ENCODE measurements around the gene CCDC24. TPM values are rescaled to one million over a fixed set of nuclear protein-coding genes. Genes with fewer than 3 reads are reported as not detected.

The CCDC24 gene
- total RNA-seq, 1 donor from 2014 or later, result 14.5 TPM

DNA sequence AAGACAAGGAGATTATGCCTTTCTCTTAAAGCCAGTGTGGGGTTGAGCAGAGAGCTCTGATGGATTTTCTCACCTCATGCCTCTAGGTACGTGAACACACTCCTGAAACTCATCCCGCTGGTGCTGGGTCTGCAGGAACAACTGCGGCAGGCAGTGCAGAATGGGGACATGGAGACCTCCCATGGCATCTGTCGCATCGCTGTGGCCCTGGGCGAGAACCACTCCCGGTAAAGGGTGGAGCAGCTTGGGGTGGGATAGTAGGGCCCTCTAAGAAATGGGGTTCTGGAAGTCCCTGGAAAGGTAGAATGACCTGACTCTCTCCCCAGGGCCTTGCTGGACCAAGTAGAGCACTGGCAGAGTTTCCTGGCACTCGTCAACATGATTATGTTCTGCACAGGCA is 35.2 kb upstream of the CCDC24 start:
- intact Hi-C loops (cut with DNase I), result no loop called here
- peaks cover 0 to 42% of the 10 kb centered on the region in 2 donors for H3K36me3 ChIP-seq

GRCh38 chr1:43957407-43958040 is 33.9 kb upstream of the CCDC24 start:
- no peaks in the 10 kb centered on the region for H3K4me1 ChIP-seq
- H3K9me3 ChIP-seq, result no peaks in the 10 kb centered on the region
- no peak for DNase-seq (ENCODE audit: extremely low spot score in 2 of 2)
- H3K36me3 ChIP-seq, result peaks cover 0 to 42% of the 10 kb centered on the region in 2 donors
- intact Hi-C loops (cut with DNase I), result no loop called here
- TF ChIP-seq, protein P1, sequence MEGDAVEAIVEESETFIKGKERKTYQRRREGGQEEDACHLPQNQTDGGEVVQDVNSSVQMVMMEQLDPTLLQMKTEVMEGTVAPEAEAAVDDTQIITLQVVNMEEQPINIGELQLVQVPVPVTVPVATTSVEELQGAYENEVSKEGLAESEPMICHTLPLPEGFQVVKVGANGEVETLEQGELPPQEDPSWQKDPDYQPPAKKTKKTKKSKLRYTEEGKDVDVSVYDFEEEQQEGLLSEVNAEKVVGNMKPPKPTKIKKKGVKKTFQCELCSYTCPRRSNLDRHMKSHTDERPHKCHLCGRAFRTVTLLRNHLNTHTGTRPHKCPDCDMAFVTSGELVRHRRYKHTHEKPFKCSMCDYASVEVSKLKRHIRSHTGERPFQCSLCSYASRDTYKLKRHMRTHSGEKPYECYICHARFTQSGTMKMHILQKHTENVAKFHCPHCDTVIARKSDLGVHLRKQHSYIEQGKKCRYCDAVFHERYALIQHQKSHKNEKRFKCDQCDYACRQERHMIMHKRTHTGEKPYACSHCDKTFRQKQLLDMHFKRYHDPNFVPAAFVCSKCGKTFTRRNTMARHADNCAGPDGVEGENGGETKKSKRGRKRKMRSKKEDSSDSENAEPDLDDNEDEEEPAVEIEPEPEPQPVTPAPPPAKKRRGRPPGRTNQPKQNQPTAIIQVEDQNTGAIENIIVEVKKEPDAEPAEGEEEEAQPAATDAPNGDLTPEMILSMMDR (IDR thresholded peaks at IDR 0.05), result no peak
- no peak for TF ChIP-seq POLR2AphosphoS5 (IDR thresholded peaks at IDR 0.05; ENCODE audit: insufficient read depth in 1 of 2, low read depth in 1 of 2)
- no peak for TF ChIP-seq POLR2A (IDR thresholded peaks at IDR 0.05)
- no peak overlapping the region for H3K4me3 ChIP-seq
- no peaks in the 10 kb centered on the region for H3K27me3 ChIP-seq
- H3K27ac ChIP-seq, result no peak overlapping the region

More for the DNA sequence above, 35.2 kb upstream of the CCDC24 start:
- TF ChIP-seq POLR2A (IDR thresholded peaks at IDR 0.05) (no peak), POLR2AphosphoS5 (IDR thresholded peaks at IDR 0.05; ENCODE audit: insufficient read depth in 1 of 2, low read depth in 1 of 2) (no peak)
- TF ChIP-seq, protein P1 (IDR thresholded peaks at IDR 0.05), result no peak
- H3K4me3 ChIP-seq, result no peak overlapping the region
- H3K27ac ChIP-seq, result no peak overlapping the region
- no peaks in the 10 kb centered on the region for H3K9me3 ChIP-seq
- DNase-seq (ENCODE audit: extremely low spot score in 2 of 2), result no peak
- no peaks in the 10 kb centered on the region for H3K4me1 ChIP-seq
- no peaks in the 10 kb centered on the region for H3K27me3 ChIP-seq

GRCh38 chr1:43958351-43959255 is 32.8 kb upstream of the CCDC24 start:
- Histone ChIP-seq H3K9me3 (no peaks in the 10 kb centered on the region), H3K27ac (no peak overlapping the region), H3K4me3 (no peak overlapping the region), H3K27me3 (no peaks in the 10 kb centered on the region), H3K36me3 (peaks cover 0 to 42% of the 10 kb centered on the region in 2 donors), H3K4me1 (no peaks in the 10 kb centered on the region)
- no peak for DNase-seq (ENCODE audit: extremely low spot score in 2 of 2)
- intact Hi-C loops (cut with DNase I), result no loop called here
- TF ChIP-seq, protein P1 (IDR thresholded peaks at IDR 0.05), result no peak
- TF ChIP-seq POLR2A (IDR thresholded peaks at IDR 0.05) (no peak), POLR2AphosphoS5 (IDR thresholded peaks at IDR 0.05; ENCODE audit: insufficient read depth in 1 of 2, low read depth in 1 of 2) (no peak)

DNA sequence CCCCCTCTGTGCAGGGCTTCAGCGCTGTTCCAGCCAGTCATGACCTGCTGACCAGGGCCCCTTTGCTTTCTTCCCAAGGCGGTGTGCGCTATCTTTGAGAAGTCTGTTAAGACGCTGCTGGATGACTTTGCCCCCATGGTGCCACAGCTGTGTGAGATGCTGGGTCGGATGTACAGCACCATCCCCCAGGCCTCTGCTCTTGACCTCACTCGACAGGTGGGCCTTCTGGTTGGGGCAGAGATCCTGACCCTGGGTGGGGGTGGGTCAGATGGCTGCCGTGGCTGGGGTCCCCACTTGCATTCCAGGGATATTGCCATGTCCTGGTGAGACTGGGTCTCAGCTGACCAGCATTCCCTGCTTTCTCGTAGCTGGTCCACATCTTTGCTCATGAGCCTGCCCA is 30.6 kb upstream of the CCDC24 start:
- no peaks in the 10 kb centered on the region for H3K27me3 ChIP-seq
- no peak overlapping the region for H3K4me3 ChIP-seq
- H3K36me3 ChIP-seq, result peaks cover 0 to 42% of the 10 kb centered on the region in 2 donors
- no peaks in the 10 kb centered on the region for H3K4me1 ChIP-seq
- intact Hi-C loops (cut with DNase I), result no loop called here
- no peaks in the 10 kb centered on the region for H3K9me3 ChIP-seq
- TF ChIP-seq POLR2AphosphoS5 (IDR thresholded peaks at IDR 0.05; ENCODE audit: insufficient read depth in 1 of 2, low read depth in 1 of 2) (no peak), POLR2A (IDR thresholded peaks at IDR 0.05) (no peak)
- TF ChIP-seq, protein P1 (IDR thresholded peaks at IDR 0.05), result no peak
- no peak for DNase-seq (ENCODE audit: extremely low spot score in 2 of 2)
- H3K27ac ChIP-seq, result no peak overlapping the region
